GM23248 (cell line): Measurements from ENCODE around the gene CARMIL1.

ENCODE experiments used
- EZH2 ChIP-seq: fragments of 200-600 bp; sonication (generic); IDR thresholded peaks from 2 replicates; pipeline ENCODE4 v1.6.1; 2018; ENCODE audit warnings: antibody characterized with exemption, mild to moderate bottlenecking; ENCODE audit not compliant: insufficient read depth, poor library complexity, severe bottlenecking
- EZH2phosphoT487 ChIP-seq: fragments of 200-600 bp; sonication (generic); IDR thresholded peaks from 2 replicates; pipeline ENCODE4 v1.6.1; 2018; ENCODE audit warnings: antibody characterized with exemption, moderate library complexity, mild to moderate bottlenecking, low read depth; ENCODE audit not compliant: insufficient read depth

- TF ChIP-seq EZH2 (no peak), EZH2phosphoT487 (no peak)
These were observed 281.7 kb downstream of the CARMIL1 start for GRCh38 chr6:25560865-25561264.
